Stimulated activated CD4-positive, alpha-beta T cell treated with anti-CD3 and anti-CD28 coated beads, TNF-alpha, amount 100 ng/mL, for 24 hours (primary cell): ENCODE results near the gene ZNF614.
"Not testable (repeated sequence)": the region's sequence is repeated elsewhere in the genome, so short reads cannot be mapped to it uniquely, and the experiment has no call there.

Experiments used
- DNase-seq, 3 experiments: peaks; one replicate each; pipeline ENCODE4 v3.0.0-alpha.2; 2020; ENCODE audit warnings: low read depth in 3 of 3

The ZNF614 gene

GRCh38 chr19:52028027-52028779 is at the start of gene ZNF614:
ZNF614 (minus strand) TSS chr19:52028379; CDS start chr19:52025745, 2,634 bp downstream.
- DNase-seq, result peak; percentile 66 to 81 (median 67)

GRCh38 chr19:52070496-52070895 is 42.3 kb upstream of the ZNF614 start:
- DNase-seq, result no peak

- no peak for DNase-seq
Observed at GRCh38 chr19:52069653-52070052, 41.5 kb upstream of the ZNF614 start.

DNA sequence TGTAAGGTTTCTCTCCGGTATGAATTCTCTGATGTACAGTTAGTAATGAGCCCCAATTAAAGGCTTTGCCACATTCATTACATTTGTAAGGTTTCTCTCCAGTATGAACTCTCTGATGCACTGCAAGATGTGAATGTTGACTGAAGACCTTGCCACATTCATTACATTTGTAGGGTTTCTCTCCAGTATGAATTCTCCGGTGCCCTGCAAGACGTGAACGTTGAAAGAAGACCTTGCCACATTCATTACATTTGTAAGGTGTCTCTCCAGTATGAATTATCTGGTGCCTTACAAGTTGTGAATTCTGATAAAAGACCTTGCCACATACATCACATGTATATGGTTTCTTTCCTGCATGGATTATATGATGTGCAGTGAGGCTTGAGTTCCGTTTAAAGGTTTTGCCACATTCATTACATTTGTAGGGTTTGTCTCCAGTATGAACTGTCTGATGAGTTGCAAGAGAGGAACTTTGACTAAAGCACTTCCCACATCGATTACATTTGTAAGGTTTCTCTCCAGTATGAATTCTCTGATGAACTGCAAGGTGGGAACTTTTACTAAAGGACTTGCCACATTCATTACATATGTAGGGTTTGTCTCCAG is 38.2 kb upstream of the ZNF614 start:
- DNase-seq, result no peak

GRCh38 chr19:52065399-52065798 is 37.2 kb upstream of the ZNF614 start:
- DNase-seq, result no peak

DNA sequence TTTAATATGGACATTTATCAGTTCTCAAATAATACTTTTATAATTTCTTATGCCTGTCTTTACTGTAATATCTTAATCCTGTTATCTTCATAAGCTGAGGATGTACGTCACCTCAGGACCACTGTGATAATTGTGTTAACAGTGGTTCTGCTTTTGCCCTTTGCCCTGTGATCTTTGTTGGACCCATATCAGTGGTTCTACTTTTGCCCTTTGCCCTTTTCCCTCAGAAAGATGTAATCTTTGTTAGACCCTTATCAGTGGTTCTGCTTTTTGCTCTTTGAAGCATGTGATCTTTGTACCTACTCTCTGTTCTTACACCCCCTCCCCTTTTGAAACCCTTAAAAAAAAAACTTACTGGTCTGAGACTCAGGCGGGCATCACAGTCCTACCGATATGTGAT is 28.3 kb upstream of the ZNF614 start:
- not testable (repeated sequence) for DNase-seq

DNA sequence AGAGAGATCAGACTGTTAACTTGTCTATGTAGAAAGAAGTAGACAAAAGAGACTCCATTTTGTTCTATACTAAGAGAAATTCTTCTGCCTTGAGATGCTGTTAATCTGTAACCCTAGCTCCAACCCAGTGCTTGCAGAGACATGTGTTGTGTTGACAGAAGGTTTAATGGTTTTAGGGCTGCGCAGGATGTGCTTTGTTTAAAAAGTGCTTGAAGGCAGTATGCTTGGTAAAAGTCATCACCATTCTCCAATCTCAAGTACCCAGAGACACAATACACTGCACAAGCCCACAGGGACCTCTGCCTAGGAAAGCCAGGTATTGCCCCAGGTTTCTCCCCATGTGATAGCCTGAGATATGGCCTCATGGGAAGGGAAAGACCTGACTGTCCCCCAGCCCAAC is 23.6 kb upstream of the ZNF614 start:
- DNase-seq, result not testable (repeated sequence)

DNA sequence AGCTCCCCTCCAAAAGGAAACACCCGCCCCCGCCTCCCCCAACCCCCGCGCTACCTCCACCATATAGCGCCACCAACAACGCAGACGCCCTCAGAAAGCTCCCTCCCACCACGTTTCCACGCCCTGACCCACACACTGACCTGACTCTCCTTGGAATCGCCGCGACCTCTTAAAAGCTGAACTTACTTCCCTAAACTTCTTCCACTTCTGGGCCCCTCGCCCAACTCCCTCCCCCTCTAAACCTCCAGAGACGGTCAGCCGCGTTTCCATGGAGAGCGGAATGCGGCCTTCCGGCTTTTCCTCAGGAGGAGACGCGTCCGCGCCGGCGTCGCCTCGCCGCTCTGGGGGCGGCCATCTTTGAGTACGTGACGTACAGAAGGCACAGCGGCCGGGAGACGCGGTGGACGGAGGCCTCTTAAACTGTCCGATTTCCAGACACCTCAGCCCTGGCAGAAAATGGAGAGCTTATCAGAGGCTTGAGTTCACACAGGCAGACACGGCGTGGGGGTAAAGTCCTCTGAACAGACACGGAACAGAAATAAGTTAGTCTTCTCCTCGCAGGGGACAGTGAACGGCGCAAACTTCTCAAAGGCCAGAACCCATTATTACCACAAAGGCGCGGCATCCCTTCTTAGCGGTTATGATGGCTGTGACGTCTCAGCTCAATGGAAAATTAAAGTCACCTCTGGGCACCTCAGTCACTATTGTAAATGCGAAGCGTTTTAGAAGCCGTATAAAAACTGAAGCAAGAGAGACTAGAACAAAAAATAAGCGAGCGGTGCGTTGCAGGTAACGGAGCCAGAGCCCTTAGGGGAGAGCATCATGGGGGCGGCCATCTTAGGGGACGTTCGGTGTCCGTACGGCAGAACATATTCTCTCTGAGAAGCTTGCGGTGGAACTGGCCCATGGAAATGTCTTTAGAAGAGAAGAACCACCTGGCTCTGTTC is 20.6 kb upstream of the ZNF614 start, which contains the start of gene ZNF432:
TSS of gene ZNF432 (minus strand) at position 284 of the 947 bp plus-strand sequence. CDS start 1,970 bp downstream, outside the sequence.
- peak; percentile 61 to 79 (median 66) for DNase-seq

DNA sequence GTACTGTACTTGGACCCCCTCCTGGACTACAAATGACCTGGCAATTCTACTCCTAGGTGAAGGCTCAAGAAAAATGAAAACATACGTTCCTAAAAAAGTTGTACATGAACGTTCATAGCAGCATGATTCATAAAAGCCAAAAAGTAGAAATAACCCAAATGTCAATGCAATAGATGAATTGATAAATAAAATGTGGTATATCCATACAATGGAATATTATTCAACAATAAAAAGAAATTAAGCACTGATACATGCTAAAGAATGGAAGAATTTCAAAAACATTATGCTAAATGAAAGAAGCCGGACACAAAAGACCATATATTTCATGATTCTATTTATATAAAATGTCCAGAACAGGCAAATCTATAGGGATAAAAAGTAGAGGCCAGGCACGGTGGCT is 11.0 kb upstream of the ZNF614 start:
- DNase-seq, result no peak

GRCh38 chr19:52034051-52034728 is 6.0 kb upstream of the ZNF614 start:
- DNase-seq, result no peak

GRCh38 chr19:52028780-52029123 is 573 bp upstream of the ZNF614 start:
- DNase-seq, result no peak

DNA sequence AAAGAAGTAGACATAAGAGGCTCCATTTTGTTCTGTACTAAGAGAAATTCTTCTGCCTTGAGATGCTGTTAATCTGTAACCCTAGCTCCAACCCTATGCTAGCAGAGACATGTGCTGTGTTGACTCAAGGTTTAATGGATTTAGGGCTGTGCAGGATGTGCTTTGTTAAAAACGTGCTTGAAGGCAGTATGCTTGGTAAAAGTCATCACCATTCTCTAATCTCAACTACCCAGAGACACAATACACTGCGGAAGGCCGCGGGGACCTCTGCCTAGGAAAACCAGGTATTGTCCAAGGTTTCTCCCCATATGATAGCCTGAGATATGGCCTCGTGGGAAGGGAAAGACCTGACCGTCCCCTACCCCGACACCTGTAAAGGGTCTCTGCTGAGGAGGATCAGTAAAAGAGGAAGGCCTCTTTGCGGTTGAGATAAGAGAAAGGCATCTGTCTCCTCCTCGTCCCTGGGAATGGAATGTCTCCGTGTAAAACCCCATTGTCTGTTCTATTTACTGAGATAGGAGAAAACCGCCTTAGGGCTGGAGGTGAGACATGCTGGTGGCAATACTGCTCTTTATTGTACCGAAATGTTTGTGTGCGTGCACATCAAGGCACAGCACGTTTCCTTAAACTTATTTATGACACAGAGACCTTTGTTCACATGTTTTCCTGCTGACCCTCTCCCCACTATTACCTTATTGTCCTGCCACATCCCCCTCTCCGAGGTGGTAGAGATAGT is 1.8 kb downstream of the ZNF614 start:
- not testable (repeated sequence) for DNase-seq

DNA sequence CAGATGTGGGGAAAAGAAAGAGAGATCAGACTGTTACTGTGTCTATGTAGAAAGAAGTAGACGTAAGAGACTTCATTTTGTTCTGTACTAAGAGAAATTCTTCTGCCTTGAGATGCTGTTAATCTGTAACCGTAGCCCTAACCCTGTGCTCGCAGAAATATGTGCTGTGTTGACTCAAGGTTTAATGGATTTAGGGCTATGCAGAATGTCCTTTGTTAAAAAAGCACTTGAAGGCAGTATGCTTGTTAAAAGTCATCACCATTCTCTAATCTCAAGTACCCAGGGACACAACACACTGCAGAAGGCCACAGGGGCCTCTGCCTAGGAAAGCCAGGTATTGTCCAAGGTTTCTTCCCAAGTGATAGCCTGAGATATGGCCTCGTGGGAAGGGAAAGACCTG is 3.7 kb downstream of the ZNF614 start:
- DNase-seq, result not testable (repeated sequence)

- DNase-seq, result no peak
Observed at GRCh38 chr19:52022193-52022592, 6.0 kb downstream of the ZNF614 start.

DNA sequence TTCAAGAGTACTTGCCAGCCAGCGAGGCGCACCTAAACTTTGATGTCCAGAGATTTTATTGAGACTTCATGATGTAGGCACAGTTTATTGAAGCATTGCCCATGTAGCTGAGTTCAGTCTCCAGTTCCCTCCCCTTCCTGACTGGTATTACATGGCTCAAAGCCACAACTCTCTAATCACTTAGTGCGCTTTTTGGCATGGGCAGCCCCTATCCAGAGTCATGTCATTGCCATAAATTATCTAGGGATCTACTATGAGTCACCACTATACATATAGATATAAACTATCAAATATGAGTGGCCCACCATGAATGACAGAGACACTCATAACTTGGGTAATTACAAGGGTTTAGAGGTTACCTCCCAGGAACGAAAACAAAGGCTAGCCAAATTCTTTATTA is 7.7 kb downstream of the ZNF614 start:
- DNase-seq, result no peak

- no peak for DNase-seq
Observed at GRCh38 chr19:52010674-52011073, 17.5 kb downstream of the ZNF614 start.

DNA sequence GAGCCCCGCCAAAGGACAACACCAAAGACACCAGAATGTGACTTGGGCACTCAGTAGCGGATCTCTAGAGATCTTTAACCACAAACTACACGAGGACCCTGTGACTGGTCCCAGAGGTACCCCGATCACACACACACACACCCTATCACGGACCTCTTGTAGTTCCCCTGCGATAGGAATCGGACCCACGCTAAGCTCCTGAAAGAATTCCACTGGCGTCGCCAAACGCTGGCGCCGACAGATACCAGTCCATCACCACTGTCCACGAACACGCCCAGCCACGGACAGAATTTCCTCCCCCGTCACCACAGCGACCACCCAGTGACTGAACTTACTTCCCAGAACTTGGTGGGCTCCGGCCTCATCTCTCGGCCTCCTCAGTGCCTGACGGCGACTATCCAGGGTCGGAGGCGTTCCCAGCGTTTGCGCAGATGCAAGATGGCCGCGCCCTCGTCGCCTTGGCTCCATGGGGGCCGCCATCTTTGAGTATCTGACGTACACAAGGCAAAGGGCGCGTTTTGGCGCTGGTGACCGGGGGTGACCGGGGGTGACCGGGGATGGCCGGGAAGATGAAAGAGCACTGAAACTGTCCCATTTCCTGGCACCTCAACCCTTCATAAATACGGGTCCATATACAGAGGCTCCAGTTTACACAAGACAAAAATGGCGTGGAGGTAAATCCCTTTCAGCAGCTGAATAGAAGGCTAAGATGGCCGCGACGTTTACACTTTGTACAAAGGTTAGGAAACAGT is 20.2 kb downstream of the ZNF614 start, which contains the start of gene ZNF615:
TSS of gene ZNF615 (minus strand) at position 406 of the 752 bp plus-strand sequence. CDS start 4,500 bp downstream, outside the sequence.
- DNase-seq, result peak; percentile 73 to 81 (median 77)

GRCh38 chr19:52007451-52007805 is 20.8 kb downstream of the ZNF614 start:
- DNase-seq, result no peak

DNA sequence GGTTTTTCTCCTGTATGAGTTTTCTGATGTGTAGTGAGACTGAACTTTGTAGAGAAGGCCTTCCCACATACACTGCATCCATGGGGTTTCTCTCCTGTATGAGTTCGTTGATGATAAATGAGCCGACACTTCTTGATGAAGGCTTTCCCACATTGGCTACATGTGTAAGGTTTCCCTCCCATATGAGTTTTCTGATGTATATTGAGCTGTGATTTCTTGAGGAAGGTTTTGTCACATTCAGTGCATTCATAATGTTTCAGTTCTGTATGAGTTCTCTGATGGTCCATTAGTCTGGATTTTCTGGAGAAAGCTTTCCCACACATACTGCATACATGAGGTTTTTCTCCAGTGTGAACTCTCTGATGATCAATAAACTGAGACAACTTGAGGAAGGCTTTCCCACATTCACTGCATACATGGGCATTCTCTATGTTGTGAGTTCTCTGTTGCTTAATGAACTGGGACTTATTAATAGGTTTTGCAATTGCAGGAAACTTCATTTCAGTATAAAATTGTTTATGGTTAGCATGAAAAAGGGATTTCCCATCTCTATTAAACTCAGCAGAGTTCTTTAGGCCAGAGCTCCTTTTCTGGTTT is 34.0 kb downstream of the ZNF614 start:
- no peak for DNase-seq

DNA sequence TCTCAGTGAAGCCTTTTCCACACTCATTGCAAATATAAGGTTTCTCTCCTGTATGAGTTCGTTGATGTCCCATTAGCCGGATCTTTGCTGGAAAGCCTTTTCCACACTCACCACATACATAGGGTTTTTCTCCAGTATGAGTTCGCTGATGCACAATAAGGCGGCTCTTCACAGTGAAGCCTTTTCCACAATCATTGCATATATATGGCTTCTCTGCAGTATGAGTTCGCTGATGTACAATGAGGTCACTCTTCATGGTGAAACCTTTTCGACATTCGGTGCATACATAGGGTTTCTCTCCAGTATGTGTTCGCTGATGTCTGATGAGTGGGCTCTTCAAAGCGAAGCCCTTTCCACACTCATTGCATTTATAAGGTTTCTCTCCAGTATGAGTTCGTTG is 34.8 kb downstream of the ZNF614 start:
- no peak for DNase-seq
